Measurements from ENCODE around the gene MFSD12. TPM values are rescaled to one million over a fixed set of nuclear protein-coding genes. Genes with fewer than 3 reads are reported as not detected.

MFSD12 gene
- total and polyA plus RNA-seq, 7 donors = 2.4 to 53.5 (median 22.1) TPM

- Histone ChIP-seq H3K4me1 (peaks cover 0 to 63% (median 26%) of the 10 kb centered on the region in 4 donors), H3K27ac (no peak overlapping the region), H3K36me3 (peaks cover 0 to 10% (median 2%) of the 10 kb centered on the region in 4 donors), H3K27me3 (no peaks in the 10 kb centered on the region), H3K9me3 (no peaks in the 10 kb centered on the region), H3K4me3 (no peak overlapping the region)
- intact Hi-C loops (cut with DNase I) = no loop called here
- DNase-seq = no peak
- whole genome bisulfite sequencing, 2 donors = 88 to 92% methylated on average over 12 of the region's 12 CpGs
- no peak for TF ChIP-seq POLR2AphosphoS5 (IDR thresholded peaks at IDR 0.05)
- TF ChIP-seq EP300 (IDR thresholded peaks at IDR 0.05) = no peak
- TF ChIP-seq POLR2A (IDR thresholded peaks at IDR 0.05) = no peak
- TF ChIP-seq CTCF (IDR thresholded peaks at IDR 0.05) = no peak
Measured at GRCh38 chr19:3514930-3515329, 42.5 kb downstream of the MFSD12 start.

- H3K4me1 ChIP-seq = peaks cover 0 to 78% (median 36%) of the 10 kb centered on the region in 4 donors
- intact Hi-C loops (cut with DNase I) = no loop called here
- TF ChIP-seq POLR2A (IDR thresholded peaks at IDR 0.05) = no peak
- TF ChIP-seq CTCF (IDR thresholded peaks at IDR 0.05) = no peak
- no peak for TF ChIP-seq POLR2AphosphoS5 (IDR thresholded peaks at IDR 0.05)
- TF ChIP-seq EP300 (IDR thresholded peaks at IDR 0.05) = no peak
- H3K36me3 ChIP-seq = peaks cover 0 to 5% (median 2%) of the 10 kb centered on the region in 4 donors
- DNase-seq = no peak
- no peaks in the 10 kb centered on the region for H3K27me3 ChIP-seq
- no peaks in the 10 kb centered on the region for H3K9me3 ChIP-seq
- WGBS, 2 donors = 87 to 91% methylated on average over 23 of the region's 23 CpGs
- H3K27ac ChIP-seq = no peak overlapping the region
- no peak overlapping the region for H3K4me3 ChIP-seq
Measured at GRCh38 chr19:3513229-3514140, 43.9 kb downstream of the MFSD12 start.

GRCh38 chr19:3512562-3513228, 44.7 kb downstream of the MFSD12 start:
- WGBS, 2 donors = 93 to 95% methylated on average over 17 of the region's 17 CpGs
- no peaks in the 10 kb centered on the region for H3K27me3 ChIP-seq
- no peak for DNase-seq
- peaks cover 0 to 5% (median 2%) of the 10 kb centered on the region in 4 donors for H3K36me3 ChIP-seq
- no peaks in the 10 kb centered on the region for H3K9me3 ChIP-seq
- H3K27ac ChIP-seq = no peak overlapping the region
- H3K4me3 ChIP-seq = no peak overlapping the region
- H3K4me1 ChIP-seq = peaks cover 0 to 83% (median 43%) of the 10 kb centered on the region in 4 donors
- intact Hi-C loops (cut with DNase I) = no loop called here
- TF ChIP-seq POLR2A (IDR thresholded peaks at IDR 0.05) = no peak
- TF ChIP-seq CTCF (IDR thresholded peaks at IDR 0.05) = no peak
- TF ChIP-seq POLR2AphosphoS5 (IDR thresholded peaks at IDR 0.05) = no peak
- no peak for TF ChIP-seq EP300 (IDR thresholded peaks at IDR 0.05)

- TF ChIP-seq CTCF (IDR thresholded peaks at IDR 0.05) = no peak
- TF ChIP-seq EP300 (IDR thresholded peaks at IDR 0.05) = no peak
- no peak for TF ChIP-seq POLR2A (IDR thresholded peaks at IDR 0.05)
- no peak for TF ChIP-seq POLR2AphosphoS5 (IDR thresholded peaks at IDR 0.05)
- Histone ChIP-seq H3K27ac (no peak overlapping the region), H3K9me3 (no peaks in the 10 kb centered on the region), H3K27me3 (no peaks in the 10 kb centered on the region), H3K4me1 (peaks cover 0 to 86% (median 47%) of the 10 kb centered on the region in 4 donors), H3K36me3 (peaks cover 0 to 5% (median 2%) of the 10 kb centered on the region in 4 donors), H3K4me3 (no peak overlapping the region)
- intact Hi-C loops (cut with DNase I) = no loop called here
- DNase-seq = no peak
- 78 to 87% methylated on average over 26 of the region's 26 CpGs for WGBS, 2 donors
Measured at GRCh38 chr19:3511506-3512251, 45.7 kb downstream of the MFSD12 start.
